ENCODE measurements around the gene RBFOX1.

RBFOX1 gene

GRCh38 chr16:7338826-7339225 lies 6.2 kb downstream of the RBFOX1 start:
- ATAC-seq (replicated peaks; ENCODE audit: extremely low read depth, poor library complexity, severe bottlenecking) (no peak), DNase-seq (ENCODE audit: low spot score in 2 of 2) (no peak)
- Mint-ChIP-seq H3K36me3 (ENCODE audit: insufficient read depth) (peaks cover 2% of the 10 kb centered on the region), H3K9me3 (peaks cover 24% of the 10 kb centered on the region), H3K27ac (ENCODE audit: low read depth) (no peak overlapping the region), H3K27me3 (no peaks in the 10 kb centered on the region), H3K4me3 (no peak overlapping the region), H3K4me1 (no peaks in the 10 kb centered on the region)

- no peak overlapping the region for H3K4me3 Mint-ChIP-seq
- peaks cover 2% of the 10 kb centered on the region for H3K36me3 Mint-ChIP-seq (ENCODE audit: insufficient read depth)
- no peaks in the 10 kb centered on the region for H3K27me3 Mint-ChIP-seq
- ATAC-seq (replicated peaks; ENCODE audit: extremely low read depth, poor library complexity, severe bottlenecking), result no peak
- H3K4me1 Mint-ChIP-seq, result no peaks in the 10 kb centered on the region
- DNase-seq (ENCODE audit: low spot score in 2 of 2), result no peak
- H3K9me3 Mint-ChIP-seq, result peaks cover 16% of the 10 kb centered on the region
- no peak overlapping the region for H3K27ac Mint-ChIP-seq (ENCODE audit: low read depth)
Measured at GRCh38 chr16:7339700-7340099, 7.1 kb downstream of the RBFOX1 start.

GRCh38 chr16:7340938-7341337 lies 8.3 kb downstream of the RBFOX1 start:
- H3K27me3 Mint-ChIP-seq, result no peaks in the 10 kb centered on the region
- ATAC-seq (replicated peaks; ENCODE audit: extremely low read depth, poor library complexity, severe bottlenecking) (no peak), DNase-seq (ENCODE audit: low spot score in 2 of 2) (no peak)
- peaks cover 17% of the 10 kb centered on the region for H3K9me3 Mint-ChIP-seq
- H3K27ac Mint-ChIP-seq (ENCODE audit: low read depth), result no peak overlapping the region
- H3K36me3 Mint-ChIP-seq (ENCODE audit: insufficient read depth), result no peaks in the 10 kb centered on the region
- no peaks in the 10 kb centered on the region for H3K4me1 Mint-ChIP-seq
- H3K4me3 Mint-ChIP-seq, result no peak overlapping the region

- H3K27ac Mint-ChIP-seq (ENCODE audit: low read depth), result no peak overlapping the region
- no peak for ATAC-seq (replicated peaks; ENCODE audit: extremely low read depth, poor library complexity, severe bottlenecking)
- H3K4me3 Mint-ChIP-seq, result no peak overlapping the region
- H3K4me1 Mint-ChIP-seq, result no peaks in the 10 kb centered on the region
- peaks cover 29% of the 10 kb centered on the region for H3K9me3 Mint-ChIP-seq
- no peak for DNase-seq (ENCODE audit: low spot score in 2 of 2)
- no peaks in the 10 kb centered on the region for H3K36me3 Mint-ChIP-seq (ENCODE audit: insufficient read depth)
- no peaks in the 10 kb centered on the region for H3K27me3 Mint-ChIP-seq
Measured at GRCh38 chr16:7342598-7342997, 10.0 kb downstream of the RBFOX1 start.

GRCh38 chr16:7343243-7343642 lies 10.6 kb downstream of the RBFOX1 start:
- Mint-ChIP-seq H3K4me1 (no peaks in the 10 kb centered on the region), H3K27me3 (no peaks in the 10 kb centered on the region), H3K4me3 (no peak overlapping the region)

GRCh38 chr16:7344830-7345780 lies 12.5 kb downstream of the RBFOX1 start:
- Mint-ChIP-seq H3K27me3 (no peaks in the 10 kb centered on the region), H3K4me3 (no peak overlapping the region), H3K27ac (ENCODE audit: low read depth) (no peak overlapping the region), H3K4me1 (no peaks in the 10 kb centered on the region), H3K36me3 (ENCODE audit: insufficient read depth) (no peaks in the 10 kb centered on the region), H3K9me3 (peaks cover 33% of the 10 kb centered on the region)
- ATAC-seq (replicated peaks; ENCODE audit: extremely low read depth, poor library complexity, severe bottlenecking) (no peak), DNase-seq (ENCODE audit: low spot score in 2 of 2) (no peak)

More at GRCh38 chr16:7343243-7343642, 10.6 kb downstream of the RBFOX1 start:
- Mint-ChIP-seq H3K36me3 (ENCODE audit: insufficient read depth) (no peaks in the 10 kb centered on the region), H3K27ac (ENCODE audit: low read depth) (no peak overlapping the region), H3K9me3 (peaks cover 29% of the 10 kb centered on the region)
- DNase-seq (ENCODE audit: low spot score in 2 of 2) (no peak), ATAC-seq (replicated peaks; ENCODE audit: extremely low read depth, poor library complexity, severe bottlenecking) (no peak)

GRCh38 chr16:7350806-7351205 lies 18.2 kb downstream of the RBFOX1 start:
- no peaks in the 10 kb centered on the region for H3K27me3 Mint-ChIP-seq
- no peak overlapping the region for H3K4me3 Mint-ChIP-seq
- ATAC-seq (replicated peaks; ENCODE audit: extremely low read depth, poor library complexity, severe bottlenecking) (no peak), DNase-seq (ENCODE audit: low spot score in 2 of 2) (no peak)
- H3K9me3 Mint-ChIP-seq, result peaks cover 30% of the 10 kb centered on the region
- H3K36me3 Mint-ChIP-seq (ENCODE audit: insufficient read depth), result no peaks in the 10 kb centered on the region
- H3K4me1 Mint-ChIP-seq, result no peaks in the 10 kb centered on the region
- no peak overlapping the region for H3K27ac Mint-ChIP-seq (ENCODE audit: low read depth)

GRCh38 chr16:7351610-7352510 lies 19.2 kb downstream of the RBFOX1 start:
- Mint-ChIP-seq H3K27me3 (no peaks in the 10 kb centered on the region), H3K9me3 (peaks cover 20% of the 10 kb centered on the region), H3K36me3 (ENCODE audit: insufficient read depth) (no peaks in the 10 kb centered on the region), H3K27ac (ENCODE audit: low read depth) (no peak overlapping the region), H3K4me1 (no peaks in the 10 kb centered on the region), H3K4me3 (no peak overlapping the region)
- DNase-seq (ENCODE audit: low spot score in 2 of 2) (no peak), ATAC-seq (replicated peaks; ENCODE audit: extremely low read depth, poor library complexity, severe bottlenecking) (no peak)

- Mint-ChIP-seq H3K27ac (ENCODE audit: low read depth) (no peak overlapping the region), H3K36me3 (ENCODE audit: insufficient read depth) (no peaks in the 10 kb centered on the region), H3K9me3 (peaks cover 10% of the 10 kb centered on the region), H3K4me3 (no peak overlapping the region), H3K4me1 (no peaks in the 10 kb centered on the region), H3K27me3 (no peaks in the 10 kb centered on the region)
- DNase-seq (ENCODE audit: low spot score in 2 of 2) (no peak), ATAC-seq (replicated peaks; ENCODE audit: extremely low read depth, poor library complexity, severe bottlenecking) (no peak)
Measured at GRCh38 chr16:7355758-7356157, 23.1 kb downstream of the RBFOX1 start.

- Mint-ChIP-seq H3K36me3 (ENCODE audit: insufficient read depth) (peaks cover 1% of the 10 kb centered on the region), H3K27ac (ENCODE audit: low read depth) (no peak overlapping the region), H3K9me3 (no peaks in the 10 kb centered on the region), H3K4me3 (no peak overlapping the region), H3K27me3 (no peaks in the 10 kb centered on the region), H3K4me1 (no peaks in the 10 kb centered on the region)
- DNase-seq (ENCODE audit: low spot score in 2 of 2) (no peak), ATAC-seq (replicated peaks; ENCODE audit: extremely low read depth, poor library complexity, severe bottlenecking) (no peak)
Measured at GRCh38 chr16:7361416-7362129, 28.9 kb downstream of the RBFOX1 start.

- no peak for DNase-seq (ENCODE audit: low spot score in 2 of 2)
Measured at GRCh38 chr16:7362231-7362630, 29.6 kb downstream of the RBFOX1 start.

More at GRCh38 chr16:7362231-7362630, 29.6 kb downstream of the RBFOX1 start:
- no peaks in the 10 kb centered on the region for H3K9me3 Mint-ChIP-seq
- no peak overlapping the region for H3K27ac Mint-ChIP-seq (ENCODE audit: low read depth)
- no peaks in the 10 kb centered on the region for H3K27me3 Mint-ChIP-seq
- H3K4me3 Mint-ChIP-seq, result no peak overlapping the region
- H3K36me3 Mint-ChIP-seq (ENCODE audit: insufficient read depth), result peaks cover 1% of the 10 kb centered on the region
- no peak for ATAC-seq (replicated peaks; ENCODE audit: extremely low read depth, poor library complexity, severe bottlenecking)
- no peaks in the 10 kb centered on the region for H3K4me1 Mint-ChIP-seq
